BLaER1 (cell line): ENCODE data around the gene SLU7.
"Not testable (repeated sequence)": the region's sequence is repeated elsewhere in the genome, so short reads cannot be mapped to it uniquely, and the experiment has no call there.

ENCODE experiments used
- H3K27ac ChIP-seq: shearing (Covaris generic); formaldehyde crosslinking; 2 replicates; pipeline ENCODE4 v1.8.1; 2022
- H3K27me3 ChIP-seq: shearing (Covaris generic); formaldehyde crosslinking; 2 replicates; pipeline ENCODE4 v1.8.1; 2022
- H3K36me3 ChIP-seq: shearing (Covaris generic); formaldehyde crosslinking; 2 replicates; pipeline ENCODE4 v1.8.1; 2022
- H3K4me1 ChIP-seq: shearing (Covaris generic); formaldehyde crosslinking; 2 replicates; pipeline ENCODE4 v1.8.1; 2022
- H3K4me2 ChIP-seq: shearing (Covaris generic); formaldehyde crosslinking; 2 replicates; pipeline ENCODE4 v1.8.1; 2022
- H3K4me3 ChIP-seq: shearing (Covaris generic); formaldehyde crosslinking; 2 replicates; pipeline ENCODE4 v1.8.1; 2022
- H3K9ac ChIP-seq: shearing (Covaris generic); formaldehyde crosslinking; 2 replicates; pipeline ENCODE4 v1.8.1; 2022
- H3K9me3 ChIP-seq: shearing (Covaris generic); formaldehyde crosslinking; 2 replicates; pipeline ENCODE4 v1.8.1; 2022
- H4K20me1 ChIP-seq: shearing (Covaris generic); formaldehyde crosslinking; 2 replicates; pipeline ENCODE4 v1.8.1; 2022
- Cebpa-rat ChIP-seq: shearing (Covaris generic); IDR thresholded peaks from 2 replicates; pipeline ENCODE4 v1.8.1; 2022

SLU7 gene

GRCh38 chr5:160439205-160439600 is 20.3 kb upstream of the SLU7 start:
- Histone ChIP-seq H3K27me3 (no peaks in the 10 kb centered on the region), H3K36me3 (no peaks in the 10 kb centered on the region), H3K4me3 (peak overlapping the region; percentile 54), H3K9ac (peak overlapping the region; percentile 59; the same call in 1 of the 2 replicates), H3K27ac (peak overlapping the region; percentile 28; the same call in 1 of the 2 replicates), H3K4me2 (peak overlapping the region; percentile 83), H3K9me3 (no peaks in the 10 kb centered on the region), H3K4me1 (peaks cover 69% of the 10 kb centered on the region), H4K20me1 (no peaks in the 10 kb centered on the region)
- no peak for TF ChIP-seq Cebpa-rat

GRCh38 chr5:160438316-160439204 is 19.7 kb upstream of the SLU7 start:
- peak overlapping the region; percentile 83 for H3K4me2 ChIP-seq
- H3K4me3 ChIP-seq: peak overlapping the region; percentile 54
- no peaks in the 10 kb centered on the region for H3K36me3 ChIP-seq
- no peak for TF ChIP-seq Cebpa-rat
- peak overlapping the region; percentile 28; the same call in 1 of the 2 replicates for H3K27ac ChIP-seq
- H3K27me3 ChIP-seq: no peaks in the 10 kb centered on the region
- no peaks in the 10 kb centered on the region for H4K20me1 ChIP-seq
- no peaks in the 10 kb centered on the region for H3K9me3 ChIP-seq
- H3K4me1 ChIP-seq: peaks cover 76% of the 10 kb centered on the region
- H3K9ac ChIP-seq: peak overlapping the region; percentile 45; the same call in 1 of the 2 replicates

- Histone ChIP-seq H3K9me3 (no peaks in the 10 kb centered on the region), H3K27ac (no peak overlapping the region), H3K4me2 (peak overlapping the region; percentile 84), H3K27me3 (no peaks in the 10 kb centered on the region), H3K4me1 (peaks cover 88% of the 10 kb centered on the region), H3K4me3 (no peak overlapping the region), H4K20me1 (no peaks in the 10 kb centered on the region), H3K36me3 (no peaks in the 10 kb centered on the region), H3K9ac (no peak overlapping the region)
- TF ChIP-seq Cebpa-rat: no peak
Measured at GRCh38 chr5:160437271-160437670, 18.4 kb upstream of the SLU7 start.

DNA sequence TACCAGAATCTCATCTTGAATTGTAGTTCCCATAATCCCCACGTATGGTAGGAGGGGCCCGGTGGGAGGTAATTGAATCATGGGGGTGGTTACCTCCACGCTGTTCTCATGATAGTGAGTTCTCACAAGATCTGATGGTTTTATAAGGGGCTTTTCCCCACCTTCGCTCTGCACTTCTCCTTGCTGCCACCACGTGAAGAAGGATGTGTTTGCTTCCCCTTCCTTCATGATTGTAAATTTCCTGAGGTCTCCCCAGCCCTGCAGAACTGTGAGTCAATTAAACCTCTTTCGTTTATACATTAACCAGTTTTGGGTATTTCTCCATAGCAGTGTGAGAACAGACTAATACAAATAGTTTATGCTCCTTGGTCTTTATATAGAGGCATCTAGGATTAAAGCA is 17.8 kb upstream of the SLU7 start:
- not testable (repeated sequence) for H3K36me3 ChIP-seq, H3K9ac ChIP-seq, H4K20me1 ChIP-seq, H3K27me3 ChIP-seq, H3K9me3 ChIP-seq, H3K27ac ChIP-seq, H3K4me3 ChIP-seq
- Histone ChIP-seq H3K4me1 (peaks cover 92% of the 10 kb centered on the region), H3K4me2 (peak overlapping the region; percentile 84)

DNA sequence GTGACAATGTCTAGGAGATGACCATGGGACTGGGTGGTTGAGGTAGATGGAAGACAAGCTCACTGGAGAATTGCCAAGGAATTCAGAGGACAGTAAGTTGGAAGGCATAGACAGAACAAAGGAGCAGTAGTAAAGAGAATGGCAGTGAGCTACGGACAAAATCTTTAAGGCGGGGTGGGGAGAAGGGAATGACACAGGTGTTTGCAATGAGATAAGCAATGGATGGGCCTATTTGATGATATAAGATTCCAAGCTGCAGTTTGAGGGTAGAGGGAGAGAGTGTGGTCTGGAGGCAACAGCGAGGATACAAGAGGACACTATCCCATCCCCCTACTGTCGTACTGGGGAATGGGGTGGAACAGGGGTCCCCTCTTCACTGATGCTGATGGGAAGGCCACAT is 17.1 kb upstream of the SLU7 start:
- Histone ChIP-seq H3K9me3 (no peaks in the 10 kb centered on the region), H4K20me1 (no peaks in the 10 kb centered on the region), H3K27ac (no peak overlapping the region), H3K4me2 (peak overlapping the region; percentile 84), H3K4me3 (no peak overlapping the region), H3K4me1 (peaks cover 91% of the 10 kb centered on the region), H3K27me3 (no peaks in the 10 kb centered on the region), H3K9ac (no peak overlapping the region), H3K36me3 (peaks cover 3% of the 10 kb centered on the region; the same call in 1 of the 2 replicates)
- no peak for TF ChIP-seq Cebpa-rat

- H4K20me1 ChIP-seq: no peaks in the 10 kb centered on the region
- H3K9ac ChIP-seq: no peak overlapping the region
- no peak for TF ChIP-seq Cebpa-rat
- H3K4me3 ChIP-seq: no peak overlapping the region
- peaks cover 7% of the 10 kb centered on the region for H3K36me3 ChIP-seq
- no peaks in the 10 kb centered on the region for H3K27me3 ChIP-seq
- peak overlapping the region; percentile 84 for H3K4me2 ChIP-seq
- H3K9me3 ChIP-seq: no peaks in the 10 kb centered on the region
- H3K27ac ChIP-seq: no peak overlapping the region
- H3K4me1 ChIP-seq: peaks cover 91% of the 10 kb centered on the region
Measured at GRCh38 chr5:160435532-160435931, 16.7 kb upstream of the SLU7 start.

GRCh38 chr5:160434022-160434531 is 15.2 kb upstream of the SLU7 start:
- Histone ChIP-seq H3K4me3 (peak overlapping the region; percentile 9; the same call in 1 of the 2 replicates), H3K4me2 (peak overlapping the region; percentile 84)

DNA sequence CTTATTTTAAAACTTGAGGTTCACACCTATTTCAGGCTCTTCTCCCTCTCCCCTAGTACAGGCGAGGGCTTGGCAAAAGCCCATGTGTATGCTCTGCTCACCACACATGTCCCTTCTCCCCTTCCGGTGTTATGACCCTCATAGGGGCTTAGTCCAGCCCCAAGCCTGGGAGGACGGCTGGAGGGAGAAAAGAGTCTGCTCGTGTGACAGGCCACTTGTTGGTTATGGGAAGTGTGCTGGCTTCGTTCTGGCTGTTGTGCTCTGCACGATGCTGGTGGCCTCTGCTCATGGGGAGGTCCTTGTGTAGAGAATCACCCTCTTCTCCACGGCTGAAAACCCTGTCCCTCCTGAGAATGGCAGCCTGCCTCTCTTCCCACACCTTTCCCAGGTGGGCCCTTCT is 13.9 kb upstream of the SLU7 start:
- Histone ChIP-seq H3K4me1 (peaks cover 74% of the 10 kb centered on the region), H3K4me3 (no peak overlapping the region), H3K27ac (peak overlapping the region; percentile 21; the same call in 1 of the 2 replicates), H3K9me3 (no peaks in the 10 kb centered on the region), H4K20me1 (no peaks in the 10 kb centered on the region), H3K27me3 (no peaks in the 10 kb centered on the region), H3K9ac (0 out of 2 replicates have a peak overlapping the region, but pooled peaks have one; percentile 20), H3K4me2 (peak overlapping the region; percentile 84), H3K36me3 (peaks cover 35% of the 10 kb centered on the region)
- TF ChIP-seq Cebpa-rat: no peak

More at GRCh38 chr5:160434022-160434531, 15.2 kb upstream of the SLU7 start:
- no peaks in the 10 kb centered on the region for H4K20me1 ChIP-seq
- H3K9ac ChIP-seq: no peak overlapping the region
- H3K4me1 ChIP-seq: peaks cover 86% of the 10 kb centered on the region
- no peaks in the 10 kb centered on the region for H3K27me3 ChIP-seq
- no peak for TF ChIP-seq Cebpa-rat
- peak overlapping the region; percentile 21; the same call in 1 of the 2 replicates for H3K27ac ChIP-seq
- H3K9me3 ChIP-seq: no peaks in the 10 kb centered on the region
- H3K36me3 ChIP-seq: peaks cover 22% of the 10 kb centered on the region

GRCh38 chr5:160432196-160432595 is 13.3 kb upstream of the SLU7 start:
- no peaks in the 10 kb centered on the region for H3K27me3 ChIP-seq

GRCh38 chr5:160427607-160428006 is 8.7 kb upstream of the SLU7 start:
- no peak overlapping the region for H3K4me3 ChIP-seq
- peaks cover 50% of the 10 kb centered on the region for H3K36me3 ChIP-seq

More at GRCh38 chr5:160432196-160432595, 13.3 kb upstream of the SLU7 start:
- 0 out of 2 replicates have a peak overlapping the region, but pooled peaks have one; percentile 21 for H3K27ac ChIP-seq
- no peak for TF ChIP-seq Cebpa-rat
- H3K9ac ChIP-seq: no peak overlapping the region
- peaks cover 41% of the 10 kb centered on the region for H3K36me3 ChIP-seq
- H3K4me2 ChIP-seq: peak overlapping the region; percentile 84
- no peak overlapping the region for H3K4me3 ChIP-seq
- no peaks in the 10 kb centered on the region for H3K9me3 ChIP-seq
- H4K20me1 ChIP-seq: no peaks in the 10 kb centered on the region
- peaks cover 76% of the 10 kb centered on the region for H3K4me1 ChIP-seq

More at GRCh38 chr5:160427607-160428006, 8.7 kb upstream of the SLU7 start:
- TF ChIP-seq Cebpa-rat: no peak
- no peak overlapping the region for H3K9ac ChIP-seq
- H3K4me2 ChIP-seq: no peak overlapping the region
- no peaks in the 10 kb centered on the region for H3K9me3 ChIP-seq
- H4K20me1 ChIP-seq: no peaks in the 10 kb centered on the region
- no peaks in the 10 kb centered on the region for H3K27me3 ChIP-seq
- H3K4me1 ChIP-seq: peaks cover 76% of the 10 kb centered on the region
- no peak overlapping the region for H3K27ac ChIP-seq
